Thyroid gland (tissue), 4 donors: Measurements from ENCODE around the gene RAB11FIP3.

Source experiments
- CTCF ChIP-seq, 6 experiments: fragments of 200-600 bp in 3 of 6; fragments of 450-650 bp in 3 of 6; sonication (generic) in 3 of 6; IDR thresholded peaks; one replicate each; pipeline ENCODE4 v1.5.1; 2016 to 2019; ENCODE audit warnings: antibody characterized with exemption in 6 of 6, mild to moderate bottlenecking in 2 of 6, inconsistent platforms in 1 of 6, moderate library complexity in 1 of 6
- POLR2A ChIP-seq, 2 donors: fragments of 450-650 bp; IDR thresholded peaks; one replicate each; pipeline ENCODE4 v1.6.1; 2017; ENCODE audit warnings: antibody characterized with exemption in 2 of 2, mild to moderate bottlenecking in 2 of 2, moderate library complexity in 1 of 2

- TF ChIP-seq POLR2A (IDR thresholded peaks at IDR 0.05): no peak
- no peak for TF ChIP-seq CTCF (IDR thresholded peaks at IDR 0.05)
Observed at GRCh38 chr16:430904-431303, 5.5 kb downstream of the RAB11FIP3 start.
